ENCODE data around the gene LRFN3. TPM values are rescaled to one million over a fixed set of nuclear protein-coding genes. Genes with fewer than 3 reads are reported as not detected.
A peak's percentile ranks its signal among the peaks of the same experiment; 100 is the strongest.
"Not testable (repeated sequence)": the region's sequence is repeated elsewhere in the genome, so short reads cannot be mapped to it uniquely, and the experiment has no call there.

LRFN3 gene
- total RNA-seq, 2 donors from 2014 or later: 4.6 to 10.6 TPM

GRCh38 chr19:35901055-35901644 lies 35.0 kb upstream of the LRFN3 start:
- no peak for ATAC-seq
- H3K36me3 Mint-ChIP-seq: no peaks in the 10 kb centered on the region
- peak overlapping the region; percentile 94 for H3K4me3 Mint-ChIP-seq
- H3K27me3 Mint-ChIP-seq: no peaks in the 10 kb centered on the region
- no peak for DNase-seq (ENCODE audit: low spot score)
- peaks cover 45 to 47% of the 10 kb centered on the region in 2 donors for H3K4me1 Mint-ChIP-seq (ENCODE audit: low read depth in 2 of 2)
- H3K9me3 Mint-ChIP-seq: no peaks in the 10 kb centered on the region
- peak overlapping the region; percentile 86 to 100 for H3K27ac Mint-ChIP-seq

- no peaks in the 10 kb centered on the region for H3K36me3 Mint-ChIP-seq
- peak; percentile 77 for DNase-seq (ENCODE audit: low spot score)
- H3K4me3 Mint-ChIP-seq: peak within 1 kb of the TSS; percentile 94
- H3K9me3 Mint-ChIP-seq: no peaks in the 10 kb centered on the region
- no peaks in the 10 kb centered on the region for H3K27me3 Mint-ChIP-seq
- ATAC-seq: peak; percentile 33 to 39
- H3K27ac Mint-ChIP-seq: peak within 1 kb of the TSS; percentile 86 to 100
- peaks cover 48 to 52% of the 10 kb centered on the region in 2 donors for H3K4me1 Mint-ChIP-seq (ENCODE audit: low read depth in 2 of 2)
Observed at GRCh38 chr19:35901854-35902661, 34.1 kb upstream of the LRFN3 start, which contains the start of gene HCST. TSS of gene HCST (plus strand) at chr19:35902529. CDS start at chr19:35902594, 65 bp downstream.

- Mint-ChIP-seq H3K9me3 (no peaks in the 10 kb centered on the region), H3K36me3 (no peaks in the 10 kb centered on the region), H3K4me3 (peak overlapping the region; percentile 94), H3K27me3 (no peaks in the 10 kb centered on the region), H3K27ac (peak overlapping the region; percentile 86 to 100), H3K4me1 (ENCODE audit: low read depth in 2 of 2) (peaks cover 51 to 55% of the 10 kb centered on the region in 2 donors)
- ATAC-seq (no peak), DNase-seq (ENCODE audit: low spot score) (no peak)
Observed at GRCh38 chr19:35902870-35903475, 33.2 kb upstream of the LRFN3 start.

- peak; percentile 78 to 80 for ATAC-seq
- Mint-ChIP-seq H3K27ac (peak overlapping the region; percentile 86 to 100), H3K9me3 (no peaks in the 10 kb centered on the region), H3K27me3 (no peaks in the 10 kb centered on the region), H3K4me1 (ENCODE audit: low read depth in 2 of 2) (peaks cover 50 to 57% of the 10 kb centered on the region in 2 donors), H3K4me3 (peak overlapping the region; percentile 94), H3K36me3 (no peaks in the 10 kb centered on the region)
- peak; percentile 97 for DNase-seq (ENCODE audit: low spot score)
Observed at GRCh38 chr19:35903550-35904179, 32.5 kb upstream of the LRFN3 start.

GRCh38 chr19:35904311-35905068 lies 31.7 kb upstream of the LRFN3 start:
- ATAC-seq: no peak
- no peaks in the 10 kb centered on the region for H3K36me3 Mint-ChIP-seq
- peaks cover 56 to 63% of the 10 kb centered on the region in 2 donors for H3K4me1 Mint-ChIP-seq (ENCODE audit: low read depth in 2 of 2)

GRCh38 chr19:35905178-35905727 lies 30.9 kb upstream of the LRFN3 start:
- DNase-seq (ENCODE audit: low spot score) (no peak), ATAC-seq (no peak)
- Mint-ChIP-seq H3K36me3 (no peaks in the 10 kb centered on the region), H3K4me1 (ENCODE audit: low read depth in 2 of 2) (peaks cover 60 to 65% of the 10 kb centered on the region in 2 donors), H3K4me3 (peak overlapping the region; percentile 94), H3K27me3 (no peaks in the 10 kb centered on the region), H3K27ac (peak overlapping the region; percentile 86 to 100), H3K9me3 (no peaks in the 10 kb centered on the region)

More at GRCh38 chr19:35904311-35905068, 31.7 kb upstream of the LRFN3 start:
- Mint-ChIP-seq H3K4me3 (peak overlapping the region; percentile 94), H3K27ac (peak overlapping the region; percentile 86 to 100), H3K9me3 (no peaks in the 10 kb centered on the region), H3K27me3 (no peaks in the 10 kb centered on the region)
- DNase-seq (ENCODE audit: low spot score): no peak

- H3K27me3 Mint-ChIP-seq: no peaks in the 10 kb centered on the region
- no peaks in the 10 kb centered on the region for H3K9me3 Mint-ChIP-seq
- DNase-seq (ENCODE audit: low spot score) (no peak), ATAC-seq (no peak)
- peaks cover 52 to 55% of the 10 kb centered on the region in 2 donors for H3K4me1 Mint-ChIP-seq (ENCODE audit: low read depth in 2 of 2)
- H3K4me3 Mint-ChIP-seq: peak overlapping the region; percentile 94
- no peaks in the 10 kb centered on the region for H3K36me3 Mint-ChIP-seq
- peak overlapping the region; percentile 86 to 96 for H3K27ac Mint-ChIP-seq
Observed at GRCh38 chr19:35907377-35907745, 28.8 kb upstream of the LRFN3 start.

- Mint-ChIP-seq H3K4me1 (ENCODE audit: low read depth in 2 of 2) (peaks cover 48 to 50% of the 10 kb centered on the region in 2 donors), H3K36me3 (no peaks in the 10 kb centered on the region), H3K9me3 (no peaks in the 10 kb centered on the region), H3K4me3 (peak within 1 kb of the TSS; percentile 94), H3K27me3 (no peaks in the 10 kb centered on the region), H3K27ac (peak within 1 kb of the TSS; percentile 86 to 96)
- ATAC-seq (peak; percentile 32 to 58), DNase-seq (ENCODE audit: low spot score) (peak; percentile 72)
Observed at GRCh38 chr19:35908010-35908441, 28.1 kb upstream of the LRFN3 start, which contains the start of gene TYROBP. TSS of gene TYROBP (minus strand) at chr19:35908295. CDS start at chr19:35908228, 67 bp downstream.

GRCh38 chr19:35908973-35909683 lies 27.0 kb upstream of the LRFN3 start:
- Mint-ChIP-seq H3K27ac (peak overlapping the region; percentile 86 to 96), H3K36me3 (no peaks in the 10 kb centered on the region), H3K9me3 (no peaks in the 10 kb centered on the region), H3K4me1 (ENCODE audit: low read depth in 2 of 2) (peaks cover 38 to 39% of the 10 kb centered on the region in 2 donors), H3K4me3 (peak overlapping the region; percentile 78), H3K27me3 (no peaks in the 10 kb centered on the region)
- ATAC-seq: peak; percentile 57 to 66
- DNase-seq (ENCODE audit: low spot score): no peak

GRCh38 chr19:35909684-35910035 lies 26.5 kb upstream of the LRFN3 start:
- H3K4me1 Mint-ChIP-seq (ENCODE audit: low read depth in 2 of 2): peaks cover 33 to 34% of the 10 kb centered on the region in 2 donors
- no peaks in the 10 kb centered on the region for H3K9me3 Mint-ChIP-seq
- H3K27ac Mint-ChIP-seq: peak overlapping the region; percentile 86 to 96
- DNase-seq (ENCODE audit: low spot score) (no peak), ATAC-seq (no peak)
- no peaks in the 10 kb centered on the region for H3K27me3 Mint-ChIP-seq
- H3K4me3 Mint-ChIP-seq: peak overlapping the region; percentile 78
- H3K36me3 Mint-ChIP-seq: no peaks in the 10 kb centered on the region

GRCh38 chr19:35910355-35910754 lies 25.8 kb upstream of the LRFN3 start:
- not testable (repeated sequence) for DNase-seq (ENCODE audit: low spot score); H3K4me3 Mint-ChIP-seq; H3K36me3 Mint-ChIP-seq; ATAC-seq; H3K9me3 Mint-ChIP-seq; H3K27me3 Mint-ChIP-seq
- Mint-ChIP-seq H3K4me1 (ENCODE audit: low read depth in 2 of 2) (peaks cover 27 to 29% of the 10 kb centered on the region in 2 donors), H3K27ac (peak overlapping the region; percentile 86 to 96)

- no peak for ATAC-seq
- H3K4me1 Mint-ChIP-seq (ENCODE audit: low read depth in 2 of 2): peaks cover 27 to 29% of the 10 kb centered on the region in 2 donors
Observed at GRCh38 chr19:35911173-35911572, 25.0 kb upstream of the LRFN3 start.

More at GRCh38 chr19:35911173-35911572, 25.0 kb upstream of the LRFN3 start:
- Mint-ChIP-seq H3K4me3 (no peak overlapping the region), H3K27ac (peak overlapping the region; percentile 31 to 64), H3K27me3 (no peaks in the 10 kb centered on the region), H3K36me3 (no peaks in the 10 kb centered on the region), H3K9me3 (no peaks in the 10 kb centered on the region)
- no peak for DNase-seq (ENCODE audit: low spot score)
